Adrenal gland (tissue), 12 donors: Measurements from ENCODE around the gene VRK3. TPM values are rescaled to one million over a fixed set of nuclear protein-coding genes. Genes with fewer than 3 reads are reported as not detected.

Source experiments
- DNase-seq, 7 donors: peaks; one replicate each; pipeline ENCODE4 v3.0.0-alpha.2; 2019 to 2020
- H3K27ac ChIP-seq, 5 donors: fragments of 200-600 bp; sonication (generic) in 4 of 5; 1 replicate in 3 of 5; 2 replicates in 2 of 5; pipeline versions ENCODE4 v1.5.1 to v1.8.0; 2016 to 2020; ENCODE audit warnings: mild to moderate bottlenecking in 1 of 5
- H3K27me3 ChIP-seq: fragments of 200-600 bp; 2 replicates; pipeline ENCODE4 v1.8.0; 2021
- H3K36me3 ChIP-seq, 2 donors: fragments of 200-600 bp; replicated peaks in 1 of 2; 1 replicate in 1 of 2; 2 replicates in 1 of 2; pipeline versions ENCODE4 v1.5.1 to v1.8.0; 2018 to 2022
- H3K4me1 ChIP-seq, 2 donors: fragments of 200-600 bp; replicated peaks in 1 of 2; 1 replicate in 1 of 2; 2 replicates in 1 of 2; pipeline versions ENCODE4 v1.5.1 to v1.8.0; 2018 to 2021
- H3K4me3 ChIP-seq, 4 donors: fragments of 200-600 bp; sonication (generic) in 3 of 4; one replicate each; pipeline ENCODE4 v1.5.1; 2016 to 2018
- H3K9me3 ChIP-seq, 3 donors: fragments of 200-600 bp; sonication (generic) in 1 of 3; replicated peaks in 1 of 3; 1 replicate in 2 of 3; 2 replicates in 1 of 3; pipeline versions ENCODE4 v1.5.1 to v1.8.0; 2016 to 2021
- POLR2A ChIP-seq, 2 donors: fragments of 450-650 bp; IDR thresholded peaks; one replicate each; pipeline ENCODE4 v1.6.1; 2017; ENCODE audit warnings: antibody characterized with exemption in 2 of 2, mild to moderate bottlenecking in 2 of 2, moderate library complexity in 1 of 2
- WGBS, 4 donors: extraction: QIAGEN DNeasy Blood & Tissue Kit in 2 of 4; methylation state at CpG; one replicate each; pipeline versions ENCODE4 v1.1.5 to v1.1.7; 2013 to 2017; 5-methylcytosine and 5-hydroxymethylcytosine counted together
- intact Hi-C, 2 donors: fragments of 100-400 bp; cut with DNase I; formaldehyde crosslinking; loops; one replicate each; pipeline versions ENCODE4 v1.14.1 to v1.15.0; 2022 to 2023
- polyA plus RNA-seq, 3 donors: library from polyadenylated mRNA; stranded (reverse); fragments of 200-250 nt in 2 of 3; fragments of 350-450 nt in 1 of 3; fragmentation: Illumina TruSeq in 1 of 3; extraction: RNeasy Lipid Tissue Mini Kit (QIAGEN cat#74804) in 1 of 3; gene quantifications; one replicate each; pipeline ENCODE4 v1.2.3, GENCODE V29; 2013 to 2014
- total RNA-seq, 9 donors: library from RNA; depleted of rRNA in 4 of 9; stranded (reverse); fragments of >200 nt in 4 of 9; fragments of 120-200 nt in 1 of 9; fragmentation: NEBNext Ultra II Directional in 1 of 9; extraction: Animal tissue kit (Norgen Biotek cat#: 25700) in 1 of 9; gene quantifications; one replicate each; pipeline versions ENCODE4 v1.1.0 to v1.2.4, GENCODE V29; 2013 to 2023
- TF ChIP-seq, protein P1 (sequence below), 6 experiments: fragments of 450-650 bp in 4 of 6; fragments of 200-600 bp in 2 of 6; sonication (generic) in 1 of 6; IDR thresholded peaks; 1 replicate in 5 of 6; 2 replicates in 1 of 6; pipeline versions ENCODE4 v1.5.1 to v1.8.0; 2016 to 2021; ENCODE audit warnings: antibody characterized with exemption in 6 of 6, mild to moderate bottlenecking in 2 of 6, moderate library complexity in 1 of 6
- donor health status: healthy with polysubstance abuse.
- donor health status: Bipolar disorder and iron deficiency.
- donor health status: DM: yes; HTN: yes; CAD: no.
- donor health status: DM: no; HTN: no; CAD: no.
- donor health status: DM: no; HTN: no; CAD: no.
- donor health status: DM: yes; HTN: yes; CAD: no.

The VRK3 gene
- total and polyA plus RNA-seq, 12 donors = 12.1 to 60.3 (median 45.4) TPM

DNA sequence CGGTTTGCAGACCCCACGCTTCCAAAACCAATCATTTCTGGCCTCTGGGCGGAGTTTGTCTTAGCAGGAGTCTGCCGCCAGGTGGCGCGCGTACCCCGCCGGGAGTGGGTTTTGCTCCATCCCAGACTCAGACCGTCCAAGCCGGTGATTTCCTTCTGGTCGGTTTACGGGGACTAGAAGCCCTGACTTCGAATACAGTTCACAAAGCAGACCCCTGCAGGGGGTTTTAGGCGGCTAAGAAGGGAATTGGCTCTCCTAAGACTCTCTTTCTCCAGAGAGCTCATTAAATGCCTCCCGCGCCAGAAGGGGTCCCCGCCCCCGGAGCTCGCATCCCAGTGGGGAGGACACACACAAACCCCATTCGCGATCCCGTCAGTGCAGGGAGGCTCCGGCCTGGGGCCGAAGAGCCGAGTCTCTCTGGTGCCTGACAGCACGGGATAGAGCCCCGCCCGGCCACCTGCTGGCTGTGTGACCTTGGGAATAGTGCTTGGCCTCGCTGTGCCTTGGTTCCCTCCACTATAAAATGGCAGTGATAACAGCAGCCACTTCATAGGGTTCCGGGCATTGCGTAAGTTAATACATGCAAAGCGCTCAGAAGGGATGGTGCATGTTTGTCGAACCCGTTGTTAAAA is 87.3 kb downstream of the VRK3 start:
- peak; percentile 82 to 89 (median 84) for DNase-seq
- Histone ChIP-seq H3K27me3 (no peaks in the 10 kb centered on the region), H3K9me3 (no peaks in the 10 kb centered on the region), H3K4me1 (peaks cover 22 to 44% of the 10 kb centered on the region in 2 donors), H3K4me3 (peak overlapping the region in 1 of 4 donors; percentile 18), H3K27ac (peak overlapping the region; percentile 28 to 84 (median 67)), H3K36me3 (no peaks in the 10 kb centered on the region)
- intact Hi-C loops = loop anchor here (2.0 kb wide), 2 partner anchors 41 to 47 kb away; no protein-coding TSS in a partner anchor
- WGBS, 4 donors = 10 to 20% (median 12%) methylated on average over 23 to 35 of the region's 35 CpGs
- TF ChIP-seq, protein P1, sequence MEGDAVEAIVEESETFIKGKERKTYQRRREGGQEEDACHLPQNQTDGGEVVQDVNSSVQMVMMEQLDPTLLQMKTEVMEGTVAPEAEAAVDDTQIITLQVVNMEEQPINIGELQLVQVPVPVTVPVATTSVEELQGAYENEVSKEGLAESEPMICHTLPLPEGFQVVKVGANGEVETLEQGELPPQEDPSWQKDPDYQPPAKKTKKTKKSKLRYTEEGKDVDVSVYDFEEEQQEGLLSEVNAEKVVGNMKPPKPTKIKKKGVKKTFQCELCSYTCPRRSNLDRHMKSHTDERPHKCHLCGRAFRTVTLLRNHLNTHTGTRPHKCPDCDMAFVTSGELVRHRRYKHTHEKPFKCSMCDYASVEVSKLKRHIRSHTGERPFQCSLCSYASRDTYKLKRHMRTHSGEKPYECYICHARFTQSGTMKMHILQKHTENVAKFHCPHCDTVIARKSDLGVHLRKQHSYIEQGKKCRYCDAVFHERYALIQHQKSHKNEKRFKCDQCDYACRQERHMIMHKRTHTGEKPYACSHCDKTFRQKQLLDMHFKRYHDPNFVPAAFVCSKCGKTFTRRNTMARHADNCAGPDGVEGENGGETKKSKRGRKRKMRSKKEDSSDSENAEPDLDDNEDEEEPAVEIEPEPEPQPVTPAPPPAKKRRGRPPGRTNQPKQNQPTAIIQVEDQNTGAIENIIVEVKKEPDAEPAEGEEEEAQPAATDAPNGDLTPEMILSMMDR (IDR thresholded peaks at IDR 0.05) = peak; percentile 94 to 98 (median 98)
- TF ChIP-seq POLR2A (IDR thresholded peaks at IDR 0.05) = no peak

DNA sequence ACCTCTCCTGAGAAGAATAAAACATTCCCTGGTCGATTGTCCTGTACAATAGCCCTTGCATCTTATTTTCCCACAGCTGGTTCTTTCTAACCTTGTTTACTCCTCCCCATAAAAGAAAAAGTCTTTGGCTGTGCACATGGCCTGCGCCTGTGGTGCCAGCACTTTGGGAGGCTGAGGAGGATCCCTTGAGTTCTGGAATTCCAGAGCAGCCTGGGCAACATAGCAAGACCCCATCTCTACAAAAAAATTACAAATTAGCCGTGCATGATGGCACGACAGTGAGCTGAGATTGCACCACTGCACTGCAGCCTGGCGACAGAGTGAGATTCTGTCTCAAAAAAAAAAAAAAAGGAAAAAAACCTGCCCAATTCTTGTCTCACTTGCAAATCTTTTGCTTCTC is 88.6 kb downstream of the VRK3 start:
- no peak overlapping the region for H3K4me3 ChIP-seq
- H3K27ac ChIP-seq = no peak overlapping the region
- no peaks in the 10 kb centered on the region for H3K36me3 ChIP-seq
- H3K9me3 ChIP-seq = no peaks in the 10 kb centered on the region
- intact Hi-C loops = loop anchor here (2.0 kb wide), 2 partner anchors 42 to 48 kb away; no protein-coding TSS in a partner anchor
- H3K27me3 ChIP-seq = no peaks in the 10 kb centered on the region
- H3K4me1 ChIP-seq = peaks cover 16 to 32% of the 10 kb centered on the region in 2 donors
- TF ChIP-seq, protein P1 (IDR thresholded peaks at IDR 0.05) = no peak
- TF ChIP-seq POLR2A (IDR thresholded peaks at IDR 0.05) = no peak
- DNase-seq = peak in 1 of 7 donors; percentile 15
- 68 to 75% (median 70%) methylated on average over 5 of the region's 5 CpGs for WGBS, 4 donors

DNA sequence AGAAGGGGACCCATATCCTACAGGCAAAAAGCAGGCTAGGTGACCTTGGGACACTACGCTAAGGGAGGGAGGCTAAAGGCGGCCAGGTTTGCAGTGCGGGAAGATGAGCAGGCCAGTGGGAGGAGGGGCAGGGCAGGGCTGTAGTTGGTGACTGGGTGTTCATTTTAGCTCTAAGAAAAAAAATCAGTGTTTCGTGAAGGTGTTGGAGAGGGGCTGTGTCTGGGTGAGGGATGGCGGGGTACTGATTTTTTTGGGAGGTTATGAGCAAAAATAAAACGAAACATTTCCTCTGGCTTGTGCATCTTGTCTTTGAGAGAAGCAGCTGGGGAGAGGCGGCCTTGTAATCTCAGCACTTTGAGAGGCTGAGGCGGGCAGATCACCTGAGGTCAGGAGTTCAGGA is 91.5 kb downstream of the VRK3 start:
- WGBS, 4 donors = 51 to 71% (median 59%) methylated on average over 8 of the region's 8 CpGs
- H3K36me3 ChIP-seq = no peaks in the 10 kb centered on the region
- H3K4me3 ChIP-seq = no peak overlapping the region
- peaks cover 11 to 20% of the 10 kb centered on the region in 2 donors for H3K4me1 ChIP-seq
- peak in 3 of 7 donors; percentile 55 to 62 (median 58) for DNase-seq
- H3K27ac ChIP-seq = peak overlapping the region in 2 of 5 donors; percentile 45 to 47
- H3K27me3 ChIP-seq = no peaks in the 10 kb centered on the region
- intact Hi-C loops = no loop called here
- TF ChIP-seq, protein P1 (IDR thresholded peaks at IDR 0.05) = no peak
- no peak for TF ChIP-seq POLR2A (IDR thresholded peaks at IDR 0.05)
- no peaks in the 10 kb centered on the region for H3K9me3 ChIP-seq

DNA sequence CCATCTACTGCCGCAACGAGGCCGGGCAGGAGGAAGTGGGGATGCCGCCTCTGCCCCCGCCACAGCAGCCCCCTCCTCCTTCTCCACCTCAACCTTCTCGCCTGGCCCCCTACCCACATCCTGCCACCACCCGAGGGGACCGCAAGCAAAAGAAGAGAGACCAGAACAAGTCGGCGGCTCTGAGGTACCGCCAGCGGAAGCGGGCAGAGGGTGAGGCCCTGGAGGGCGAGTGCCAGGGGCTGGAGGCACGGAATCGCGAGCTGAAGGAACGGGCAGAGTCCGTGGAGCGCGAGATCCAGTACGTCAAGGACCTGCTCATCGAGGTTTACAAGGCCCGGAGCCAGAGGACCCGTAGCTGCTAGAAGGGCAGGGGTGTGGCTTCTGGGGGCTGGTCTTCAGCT is 92.4 kb downstream of the VRK3 start:
- intact Hi-C loops = no loop called here
- Histone ChIP-seq H3K36me3 (no peaks in the 10 kb centered on the region), H3K4me1 (peaks cover 10 to 20% of the 10 kb centered on the region in 2 donors), H3K27me3 (no peaks in the 10 kb centered on the region), H3K27ac (peak overlapping the region in 1 of 5 donors; percentile 47), H3K4me3 (no peak overlapping the region), H3K9me3 (no peaks in the 10 kb centered on the region)
- WGBS, 4 donors = 87 to 100% (median 92%) methylated on average over 1 to 25 of the region's 25 CpGs
- TF ChIP-seq POLR2A (IDR thresholded peaks at IDR 0.05) = no peak
- TF ChIP-seq, protein P1 (IDR thresholded peaks at IDR 0.05) = no peak
- peak in 1 of 7 donors; percentile 32 for DNase-seq
